GDM1 (cell line): ENCODE data around the gene CEP162.
"Not testable (repeated sequence)": the region's sequence is repeated elsewhere in the genome, so short reads cannot be mapped to it uniquely, and the experiment has no call there.

Source experiments
- DNase-seq: peaks from one replicate; lab custom pipeline; 2025; lab: John Stamatoyannopoulos, UW

Gene CEP162, protein sequence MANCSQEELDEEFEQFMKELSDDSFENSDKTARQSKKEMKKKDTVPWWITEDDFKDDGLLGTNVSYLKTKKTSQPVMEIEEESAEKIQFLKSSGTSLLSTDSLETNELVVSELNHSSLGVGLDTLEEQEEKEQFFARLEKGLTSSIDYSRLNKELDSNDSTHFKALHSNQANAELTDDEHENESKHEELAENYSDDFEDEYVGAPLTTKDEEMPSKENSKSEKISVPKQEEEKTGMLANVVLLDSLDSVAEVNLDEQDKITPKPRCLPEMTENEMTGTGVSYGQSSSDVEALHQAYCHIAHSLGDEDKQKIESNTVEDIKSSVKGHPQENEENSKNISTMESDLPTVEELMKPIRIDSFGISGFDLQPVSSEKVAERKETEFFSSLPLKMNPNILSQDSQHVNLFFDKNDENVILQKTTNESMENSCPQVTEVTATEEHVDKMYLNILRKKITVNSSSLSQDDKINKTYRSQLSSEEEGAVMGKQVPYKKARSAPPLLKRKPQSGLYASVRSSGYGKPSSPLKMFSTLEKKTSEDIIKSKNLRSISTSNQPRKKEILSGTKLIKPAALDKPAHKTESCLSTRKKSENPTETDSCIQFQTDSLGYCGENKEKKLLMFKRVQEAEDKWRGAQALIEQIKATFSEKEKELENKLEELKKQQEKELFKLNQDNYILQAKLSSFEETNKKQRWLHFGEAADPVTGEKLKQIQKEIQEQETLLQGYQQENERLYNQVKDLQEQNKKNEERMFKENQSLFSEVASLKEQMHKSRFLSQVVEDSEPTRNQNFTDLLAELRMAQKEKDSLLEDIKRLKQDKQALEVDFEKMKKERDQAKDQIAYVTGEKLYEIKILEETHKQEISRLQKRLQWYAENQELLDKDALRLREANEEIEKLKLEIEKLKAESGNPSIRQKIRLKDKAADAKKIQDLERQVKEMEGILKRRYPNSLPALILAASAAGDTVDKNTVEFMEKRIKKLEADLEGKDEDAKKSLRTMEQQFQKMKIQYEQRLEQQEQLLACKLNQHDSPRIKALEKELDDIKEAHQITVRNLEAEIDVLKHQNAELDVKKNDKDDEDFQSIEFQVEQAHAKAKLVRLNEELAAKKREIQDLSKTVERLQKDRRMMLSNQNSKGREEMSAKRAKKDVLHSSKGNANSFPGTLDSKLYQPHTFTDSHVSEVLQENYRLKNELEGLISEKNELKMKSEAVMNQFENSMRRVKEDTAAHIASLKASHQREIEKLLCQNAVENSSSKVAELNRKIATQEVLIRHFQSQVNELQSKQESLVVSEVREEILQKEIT (N-terminal part only)

DNA sequence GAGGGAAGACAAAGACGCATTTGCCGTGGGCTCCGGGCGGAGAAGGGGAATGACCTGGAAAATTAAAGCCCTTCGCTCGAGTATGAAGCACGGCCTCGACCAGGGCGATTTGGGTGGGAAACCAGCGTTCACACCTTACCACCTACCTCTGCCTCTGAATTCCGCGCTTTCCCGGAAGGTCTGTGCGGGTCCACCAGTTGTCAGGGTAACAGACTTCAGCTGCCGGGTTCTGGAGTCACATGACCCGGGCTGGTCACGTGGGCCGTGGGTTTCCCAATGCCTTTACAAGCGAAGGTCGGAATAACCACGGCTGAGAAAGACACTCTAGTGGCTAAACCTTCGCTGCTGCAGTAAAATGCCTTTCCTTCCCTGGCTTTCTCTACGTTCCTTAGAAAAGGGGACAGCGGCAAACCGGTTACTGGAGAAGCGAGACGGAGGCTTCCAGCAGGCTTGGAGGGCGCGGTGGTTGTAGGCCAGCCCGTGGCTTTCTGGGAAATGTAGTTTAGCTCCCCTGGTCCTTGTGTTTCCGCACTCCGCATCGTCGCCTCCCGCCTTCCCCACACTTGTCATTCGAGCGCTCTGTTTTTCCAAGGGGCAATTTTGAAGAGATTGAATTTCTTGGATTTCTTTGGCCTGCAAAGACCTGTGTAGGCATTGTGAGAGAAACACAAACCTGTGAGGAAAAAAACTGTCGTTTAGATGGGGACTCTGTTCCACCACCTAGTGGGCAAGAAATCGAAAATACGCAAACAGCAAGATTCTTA lies at the start of gene CEP162:
Gene CEP162, minus strand, starts transcription at position 210 of the 764 bp plus-strand sequence. CDS start 1,250 bp downstream, outside the sequence.
- peak; percentile 67 for DNase-seq

- DNase-seq = no peak
These were observed 47.4 kb upstream of the CEP162 start for GRCh38 chr6:84274856-84275255.

DNA sequence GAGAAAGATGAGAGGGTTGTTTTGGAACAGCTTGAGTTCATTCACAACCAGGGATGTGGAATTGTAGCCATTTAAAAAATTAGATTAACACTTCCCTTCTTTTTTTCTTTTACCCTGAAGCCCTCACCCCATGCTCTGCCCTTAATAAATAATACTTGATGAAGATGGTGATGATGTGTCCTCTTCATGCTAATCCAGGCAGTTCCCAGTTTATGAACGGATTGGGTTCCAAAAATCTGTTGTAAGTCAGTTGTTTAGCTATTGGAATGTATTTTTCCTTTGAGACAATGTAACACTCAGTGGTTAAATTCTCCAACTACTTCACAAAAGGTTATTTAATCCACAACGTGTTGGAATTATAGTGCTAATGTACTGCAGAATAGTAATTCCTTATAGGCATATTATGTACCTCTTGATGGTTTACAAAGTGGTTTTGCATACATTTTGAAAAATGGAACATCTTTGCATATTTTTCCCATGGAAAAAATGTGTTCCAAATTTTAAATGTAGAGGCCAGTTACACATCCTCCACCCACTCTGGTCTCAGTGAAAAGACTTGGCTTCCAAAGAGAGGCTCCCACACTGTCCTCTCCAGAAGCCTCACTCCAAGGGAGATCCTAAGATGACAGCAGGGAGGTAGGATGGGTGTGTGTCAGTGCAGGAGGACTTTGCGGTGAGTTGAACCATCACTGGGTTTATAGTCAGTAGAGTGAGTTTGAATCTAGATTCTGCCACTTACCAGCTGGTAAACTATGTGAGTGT lies 45.8 kb upstream of the CEP162 start:
- DNase-seq = no peak

DNA sequence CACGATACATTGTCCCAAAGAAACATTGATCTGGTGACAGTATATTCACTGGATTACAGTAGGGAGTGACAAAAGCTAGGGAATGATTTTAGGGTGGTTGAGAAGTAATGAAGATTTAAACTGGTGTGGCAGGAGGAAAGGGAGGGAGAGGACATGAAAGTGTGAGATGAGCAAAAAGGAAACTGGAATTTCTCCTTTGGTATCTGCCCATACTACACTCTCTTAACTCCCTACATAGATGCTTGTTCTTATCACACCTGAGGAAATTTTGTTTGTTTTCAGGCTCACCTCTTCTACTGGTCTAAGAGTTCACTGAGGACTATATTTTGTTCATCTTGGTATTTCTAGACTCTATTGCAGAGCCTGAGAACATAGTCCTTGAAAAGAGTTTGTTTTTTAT lies 44.9 kb upstream of the CEP162 start:
- no peak for DNase-seq

- DNase-seq = no peak
These were observed 43.7 kb upstream of the CEP162 start for GRCh38 chr6:84271061-84271716.

- no peak for DNase-seq
These were observed 42.7 kb upstream of the CEP162 start for GRCh38 chr6:84269947-84270733.

DNA sequence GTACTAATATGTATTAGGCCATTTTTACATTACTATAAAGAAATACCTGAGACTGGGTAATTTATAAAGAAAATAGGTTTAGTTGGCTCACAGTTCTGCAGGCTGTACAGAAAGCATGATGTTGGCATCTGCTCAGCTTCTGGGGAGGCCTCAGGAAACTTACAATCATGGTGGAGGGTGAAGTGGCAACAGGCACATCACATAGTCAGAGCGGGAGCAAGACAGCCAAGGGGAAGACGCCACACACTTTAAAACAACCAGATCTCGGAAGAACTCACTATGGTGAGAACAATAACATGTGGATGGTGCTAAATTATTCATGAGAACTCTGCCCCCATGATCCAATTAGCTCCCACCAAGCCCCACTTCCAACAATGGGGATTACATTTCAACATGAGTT lies 41.3 kb upstream of the CEP162 start:
- DNase-seq = no peak

DNA sequence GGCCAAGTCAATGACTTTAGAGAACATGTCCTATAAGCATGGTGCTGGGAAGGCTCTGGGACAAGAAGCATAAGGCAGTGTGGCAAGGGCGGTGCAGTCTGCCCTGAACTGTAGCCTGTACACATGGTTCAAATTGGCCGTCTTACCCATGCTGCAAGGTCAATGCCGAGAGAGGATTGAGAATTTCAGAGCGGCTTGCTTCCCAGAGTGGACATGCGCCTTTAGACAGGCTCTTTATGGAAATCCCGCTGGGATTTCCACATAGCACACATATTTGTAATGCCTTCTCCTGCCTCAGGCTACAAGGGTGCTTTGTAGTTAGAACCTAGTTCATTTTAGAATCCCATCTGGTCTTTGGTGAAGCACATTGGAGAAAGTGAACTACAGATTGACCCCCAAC lies 36.1 kb upstream of the CEP162 start:
- no peak for DNase-seq

- DNase-seq = no peak
These were observed 33.5 kb upstream of the CEP162 start for GRCh38 chr6:84260926-84261325.

DNA sequence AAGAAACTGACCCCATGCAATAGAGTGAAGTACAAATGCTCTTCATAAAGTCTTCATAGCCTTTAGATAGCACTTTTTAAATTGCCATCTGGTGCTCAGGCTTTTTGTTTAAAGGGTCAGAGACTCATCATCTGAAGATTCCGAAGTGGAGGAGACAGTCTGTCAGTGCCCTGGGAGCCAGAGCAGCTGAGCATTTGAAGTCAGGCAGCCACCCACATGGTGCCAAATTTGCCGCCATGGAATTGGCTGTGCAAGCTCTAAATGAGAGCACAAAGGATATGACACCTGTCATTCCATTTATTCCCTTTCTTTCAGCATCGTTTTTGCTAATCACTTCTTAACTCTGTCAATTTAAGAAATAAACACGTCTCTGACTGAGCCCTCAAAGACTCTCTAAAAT lies 32.8 kb upstream of the CEP162 start:
- no peak for DNase-seq

DNA sequence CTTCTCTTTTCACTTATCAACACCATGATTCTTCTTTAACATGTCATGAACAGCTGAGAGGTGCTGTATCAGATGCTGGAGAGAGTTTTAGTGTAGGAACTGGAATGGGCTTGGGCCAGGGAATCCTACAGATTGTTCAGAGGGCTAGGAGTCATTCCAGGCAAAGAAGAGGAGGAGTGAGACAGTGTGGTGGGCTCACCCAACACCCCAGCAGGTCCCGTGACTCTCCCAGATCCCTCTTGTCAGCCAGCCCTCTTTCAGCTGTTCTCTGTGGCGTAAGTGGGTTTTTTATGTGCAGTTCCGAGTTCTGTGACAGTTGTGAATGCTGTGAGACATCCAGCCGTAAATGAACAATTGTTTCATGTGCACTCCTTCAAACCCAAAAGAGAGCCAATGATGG lies 31.4 kb upstream of the CEP162 start:
- DNase-seq = no peak

DNA sequence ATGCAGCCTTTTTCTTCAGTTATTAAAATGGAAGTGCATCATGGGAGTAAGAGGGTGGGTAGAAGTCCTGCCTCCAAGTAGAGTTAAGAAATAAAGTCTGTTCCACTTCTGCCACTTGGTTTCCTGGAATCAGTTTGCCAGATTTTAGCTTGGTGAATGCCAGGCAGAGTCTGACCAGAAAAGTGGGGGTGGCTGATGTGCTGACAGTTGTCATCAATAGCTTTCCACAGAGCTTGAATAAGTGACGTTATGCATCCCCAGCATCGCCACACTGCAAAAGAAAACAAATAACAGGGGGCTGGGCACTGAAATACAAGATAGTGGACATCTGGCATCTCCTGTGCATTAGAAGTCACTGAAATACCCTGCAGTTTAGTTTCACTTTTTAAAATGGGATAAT lies 30.8 kb upstream of the CEP162 start:
- DNase-seq = no peak

GRCh38 chr6:84255641-84256040 lies 28.2 kb upstream of the CEP162 start:
- DNase-seq = no peak

GRCh38 chr6:84253380-84253779 lies 25.9 kb upstream of the CEP162 start:
- DNase-seq = no peak

DNA sequence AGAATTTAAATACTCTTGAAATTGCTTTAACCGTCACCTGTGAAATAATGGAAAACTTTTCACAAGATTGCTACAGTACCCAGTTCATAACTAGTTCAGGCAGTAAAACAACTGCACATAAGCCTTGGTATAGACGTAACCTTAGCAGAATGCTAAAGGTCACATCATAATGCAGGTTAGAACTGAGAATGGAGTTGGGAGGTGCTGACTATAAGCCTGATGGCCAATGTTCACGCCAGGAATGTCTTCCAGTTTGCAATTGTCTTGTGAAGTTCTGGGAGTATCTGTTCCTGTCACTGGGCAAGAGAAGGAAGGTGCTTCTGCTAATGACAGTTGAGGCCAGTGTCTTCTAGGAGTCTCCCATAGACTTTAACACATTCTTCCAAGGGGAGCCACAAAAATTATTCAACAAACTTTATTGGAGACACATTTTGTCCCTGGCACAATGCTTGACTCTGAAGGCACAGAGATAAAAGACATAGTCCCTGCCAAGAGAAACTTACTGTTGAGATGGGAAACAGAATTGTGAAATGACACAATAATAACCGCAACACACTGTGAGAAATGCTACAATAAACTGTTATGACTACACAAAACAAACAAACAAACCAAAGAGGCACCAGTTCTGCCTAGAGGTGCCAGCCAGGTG lies 24.6 kb upstream of the CEP162 start:
- no peak for DNase-seq

DNA sequence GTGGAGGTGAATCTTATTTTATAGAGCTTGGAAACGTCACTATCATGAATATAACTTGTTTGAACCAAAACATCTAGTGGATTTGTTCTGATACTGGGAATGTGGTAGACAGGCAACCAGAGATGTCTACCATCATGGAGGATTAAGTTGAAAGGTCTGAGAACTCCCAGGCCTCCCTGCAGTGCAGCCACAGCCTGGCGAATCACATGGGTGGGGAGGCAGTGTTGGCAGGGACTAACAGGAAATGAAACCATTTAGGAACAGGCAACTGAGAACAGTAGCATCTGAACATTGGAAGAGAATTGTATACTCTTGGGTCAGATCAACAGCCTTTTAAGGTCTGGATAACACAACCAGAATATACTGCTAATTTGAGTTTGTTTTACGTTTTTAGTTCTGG lies 22.3 kb upstream of the CEP162 start:
- DNase-seq = no peak

GRCh38 chr6:84244416-84245081 lies 17.1 kb upstream of the CEP162 start:
- not testable (repeated sequence) for DNase-seq

DNA sequence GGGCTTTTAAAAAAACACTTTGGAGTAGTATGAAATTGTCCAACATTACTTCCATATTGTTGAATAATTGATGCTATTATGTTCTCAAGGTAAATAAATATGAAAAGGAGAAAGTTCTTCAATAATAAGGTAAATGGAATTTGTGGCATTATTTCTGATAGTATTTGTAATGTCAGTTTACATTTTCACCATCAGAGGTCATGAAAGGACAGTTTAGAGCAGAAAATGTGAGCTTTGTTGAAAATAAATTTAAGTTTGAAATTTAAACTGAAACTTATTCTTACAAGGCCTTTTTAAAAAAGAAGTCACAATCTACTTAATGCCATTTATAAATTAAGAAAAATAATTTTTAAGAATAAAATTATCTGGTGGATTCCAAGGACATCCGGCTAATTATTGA lies 15.8 kb upstream of the CEP162 start:
- DNase-seq = no peak
